Heart left ventricle (tissue), 13 donors: ENCODE results near the gene RBM38.

Experiments used
- CTCF ChIP-seq, 12 donors: fragments of 200-600 bp; sonication (generic) in 4 of 12; IDR thresholded peaks; one replicate each; pipeline versions ENCODE4 v1.5.0 to v1.8.0; 2018 to 2022; ENCODE audit warnings: antibody characterized with exemption in 12 of 12, mild to moderate bottlenecking in 5 of 12
- POLR2A ChIP-seq, 2 donors: fragments of 450-650 bp; IDR thresholded peaks; one replicate each; pipeline ENCODE4 v1.6.1; 2017; ENCODE audit warnings: antibody characterized with exemption in 2 of 2, mild to moderate bottlenecking in 2 of 2, moderate library complexity in 2 of 2
- donor health status: ischemic (EF 13 %, LVEDD 7.1; RV severe dilation, severe dysfunction).
- donor health status: DM: no; HTN: yes; CAD: no.
- donor health status: DM: no; HTN: no; CAD: no.
- donor health status: ischemic (EF 25% LVEDD 6.9; RV normal size, moderate dysfunction).
- donor health status: ischemic (EF 25% LVEDD 5.7; RV mildly dilated, moderate dysfunction).
- donor health status: ischemic (EF 35%, LVEDD 5.7; RV mildly dilated, moderate dysfunction).
- donor health status: nonischemic (EF 11% LVEDD 7.7; RV severe dilation, severe dysfunction).
- donor health status: DM: yes; HTN: yes; CAD: no.
- donor health status: PGD.
- donor health status: ischemic (EF 29% LVEDD 5.4; RV normal size, mild dysfunction).
- donor health status: nonischemic (EF 23%, LVEDD 6.1; RV moderate dilation, normal function).

- TF ChIP-seq CTCF (IDR thresholded peaks at IDR 0.05), result no peak
- no peak for TF ChIP-seq POLR2A (IDR thresholded peaks at IDR 0.05)
Observed at GRCh38 chr20:57409316-57409671, 18.1 kb downstream of the RBM38 start.
